OCI-LY7 (cell line): Measurements from ENCODE around the gene PCARE.

Experiments
- EZH2phosphoT487 ChIP-seq: fragments of 200-600 bp; sonication (generic); IDR thresholded peaks from 2 replicates; pipeline ENCODE4 v1.6.1; 2018; ENCODE audit warnings: low read depth, borderline replicate concordance, mild to moderate bottlenecking, mixed run types, antibody characterized with exemption, low read length, moderate library complexity, mixed read lengths
- TF ChIP-seq, protein P1 (sequence below): fragments of 200-600 bp; sonication (generic); conservative IDR thresholded peaks from 2 replicates; pipeline ENCODE4 v1.5.1; 2014; ENCODE audit warnings: mild to moderate bottlenecking, antibody characterized with exemption, low read length, moderate library complexity, mixed read lengths

GRCh38 chr2:29039718-29040480 is 34.4 kb downstream of the PCARE start:
- TF ChIP-seq, protein P1, sequence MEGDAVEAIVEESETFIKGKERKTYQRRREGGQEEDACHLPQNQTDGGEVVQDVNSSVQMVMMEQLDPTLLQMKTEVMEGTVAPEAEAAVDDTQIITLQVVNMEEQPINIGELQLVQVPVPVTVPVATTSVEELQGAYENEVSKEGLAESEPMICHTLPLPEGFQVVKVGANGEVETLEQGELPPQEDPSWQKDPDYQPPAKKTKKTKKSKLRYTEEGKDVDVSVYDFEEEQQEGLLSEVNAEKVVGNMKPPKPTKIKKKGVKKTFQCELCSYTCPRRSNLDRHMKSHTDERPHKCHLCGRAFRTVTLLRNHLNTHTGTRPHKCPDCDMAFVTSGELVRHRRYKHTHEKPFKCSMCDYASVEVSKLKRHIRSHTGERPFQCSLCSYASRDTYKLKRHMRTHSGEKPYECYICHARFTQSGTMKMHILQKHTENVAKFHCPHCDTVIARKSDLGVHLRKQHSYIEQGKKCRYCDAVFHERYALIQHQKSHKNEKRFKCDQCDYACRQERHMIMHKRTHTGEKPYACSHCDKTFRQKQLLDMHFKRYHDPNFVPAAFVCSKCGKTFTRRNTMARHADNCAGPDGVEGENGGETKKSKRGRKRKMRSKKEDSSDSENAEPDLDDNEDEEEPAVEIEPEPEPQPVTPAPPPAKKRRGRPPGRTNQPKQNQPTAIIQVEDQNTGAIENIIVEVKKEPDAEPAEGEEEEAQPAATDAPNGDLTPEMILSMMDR: no peak
- no peak for TF ChIP-seq EZH2phosphoT487
